Colonic mucosa (tissue), 4 donors: ENCODE measurements around the gene LMAN1. TPM values are rescaled to one million over a fixed set of nuclear protein-coding genes. Genes with fewer than 3 reads are reported as not detected.

Experiments
- DNase-seq: peaks from one replicate; pipeline ENCODE4 v3.0.0-alpha.2; 2020
- H3K27ac ChIP-seq: fragments of 200-600 bp; one replicate; pipeline ENCODE4 v1.8.0; 2021
- H3K27me3 ChIP-seq: fragments of 200-600 bp; one replicate; pipeline ENCODE4 v1.8.0; 2021
- H3K36me3 ChIP-seq: fragments of 200-600 bp; one replicate; pipeline ENCODE4 v1.8.0; 2021
- H3K4me1 ChIP-seq: fragments of 200-600 bp; one replicate; pipeline ENCODE4 v1.8.0; 2021; ENCODE audit warnings: mild to moderate bottlenecking
- H3K4me3 ChIP-seq: fragments of 200-600 bp; one replicate; pipeline ENCODE4 v1.8.0; 2021
- H3K9ac ChIP-seq, 2 donors: one replicate each; pipeline ENCODE4 v1.7.0; 2013; ENCODE audit warnings: control low read depth in 2 of 2, low read depth in 2 of 2, low read length in 2 of 2
- H3K9me3 ChIP-seq: fragments of 200-600 bp; one replicate; pipeline ENCODE4 v1.8.0; 2021
- intact Hi-C: fragments of 100-400 bp; cut with DNase I; formaldehyde crosslinking; loops from one replicate; pipeline ENCODE4 v1.14.1; 2022
- total RNA-seq, 2 donors: library from RNA; stranded (reverse); fragmentation: NEBNext Ultra II Directional in 1 of 2; extraction: Animal tissue kit (Norgen Biotek cat#: 25700) in 1 of 2; gene quantifications; one replicate each; pipeline ENCODE4 v1.2.1, GENCODE V29; 2021
- TF ChIP-seq, protein P1 (sequence below): fragments of 200-600 bp; IDR thresholded peaks from one replicate; pipeline ENCODE4 v1.8.0; 2022; ENCODE audit warnings: antibody characterized with exemption, mild to moderate bottlenecking
- donor health status: healthy.
- donor health status: DM: no; HTN: no; CAD: no.
- donor health status: DM: no; HTN: no; CAD: no.

Gene LMAN1
- total RNA-seq, 2 donors from 2014 or later: 60.2 to 67.6 TPM

DNA sequence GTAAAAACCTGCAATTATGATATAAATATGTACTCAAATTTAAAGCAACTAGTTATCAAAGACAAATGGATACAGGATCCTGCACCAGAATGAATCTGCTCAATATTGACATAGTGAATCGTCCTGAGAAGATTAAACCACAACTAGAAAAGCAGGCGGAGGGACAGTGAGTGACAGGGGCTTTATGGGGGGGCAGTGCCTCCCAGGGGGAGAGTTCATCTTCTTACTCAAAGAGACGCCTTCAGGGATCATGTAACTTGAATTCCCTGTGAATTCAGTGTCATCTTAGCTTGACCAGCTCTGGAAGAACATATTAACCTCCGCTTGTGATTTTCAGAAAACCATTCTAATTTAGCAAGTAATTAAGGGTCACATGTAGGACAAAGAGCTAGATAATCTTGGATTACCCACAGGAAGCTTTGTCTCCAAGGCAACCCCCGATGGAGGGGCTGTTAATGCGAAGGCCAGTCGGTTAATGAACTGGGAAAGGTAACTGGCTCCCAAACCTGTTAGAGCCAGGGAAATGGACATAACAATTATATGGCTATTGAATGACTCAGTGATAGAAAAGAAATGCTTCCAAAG is 17.4 kb upstream of the LMAN1 start:
- intact Hi-C loops: no loop called here
- Histone ChIP-seq H3K4me3 (no peak overlapping the region), H3K4me1 (no peaks in the 10 kb centered on the region), H3K9ac (no peak overlapping the region), H3K27ac (no peak overlapping the region), H3K9me3 (no peaks in the 10 kb centered on the region), H3K27me3 (no peaks in the 10 kb centered on the region), H3K36me3 (no peaks in the 10 kb centered on the region)
- DNase-seq: no peak
- TF ChIP-seq, protein P1, sequence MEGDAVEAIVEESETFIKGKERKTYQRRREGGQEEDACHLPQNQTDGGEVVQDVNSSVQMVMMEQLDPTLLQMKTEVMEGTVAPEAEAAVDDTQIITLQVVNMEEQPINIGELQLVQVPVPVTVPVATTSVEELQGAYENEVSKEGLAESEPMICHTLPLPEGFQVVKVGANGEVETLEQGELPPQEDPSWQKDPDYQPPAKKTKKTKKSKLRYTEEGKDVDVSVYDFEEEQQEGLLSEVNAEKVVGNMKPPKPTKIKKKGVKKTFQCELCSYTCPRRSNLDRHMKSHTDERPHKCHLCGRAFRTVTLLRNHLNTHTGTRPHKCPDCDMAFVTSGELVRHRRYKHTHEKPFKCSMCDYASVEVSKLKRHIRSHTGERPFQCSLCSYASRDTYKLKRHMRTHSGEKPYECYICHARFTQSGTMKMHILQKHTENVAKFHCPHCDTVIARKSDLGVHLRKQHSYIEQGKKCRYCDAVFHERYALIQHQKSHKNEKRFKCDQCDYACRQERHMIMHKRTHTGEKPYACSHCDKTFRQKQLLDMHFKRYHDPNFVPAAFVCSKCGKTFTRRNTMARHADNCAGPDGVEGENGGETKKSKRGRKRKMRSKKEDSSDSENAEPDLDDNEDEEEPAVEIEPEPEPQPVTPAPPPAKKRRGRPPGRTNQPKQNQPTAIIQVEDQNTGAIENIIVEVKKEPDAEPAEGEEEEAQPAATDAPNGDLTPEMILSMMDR: no peak

DNA sequence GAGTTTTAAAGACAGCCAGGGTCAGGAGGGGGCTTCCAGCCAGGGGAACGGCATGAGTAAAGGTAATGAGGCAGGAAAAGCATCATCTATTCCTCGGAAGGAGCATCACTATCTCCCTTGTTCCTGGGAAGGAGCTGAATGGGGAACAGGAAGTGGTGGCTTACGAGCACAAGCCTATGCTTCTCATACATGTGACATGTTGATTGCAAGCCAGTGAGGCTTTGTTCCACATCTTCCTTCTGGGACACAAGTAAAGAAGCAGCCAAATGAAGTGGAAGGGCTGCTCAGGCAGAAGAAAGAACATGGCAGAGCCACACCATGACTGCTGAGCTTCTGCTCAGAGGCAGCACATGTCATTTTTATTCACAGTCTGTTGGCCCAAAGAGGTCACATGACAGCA is 15.1 kb upstream of the LMAN1 start:
- H3K36me3 ChIP-seq: no peaks in the 10 kb centered on the region
- no peaks in the 10 kb centered on the region for H3K27me3 ChIP-seq
- no peaks in the 10 kb centered on the region for H3K4me1 ChIP-seq
- DNase-seq: no peak
- H3K9me3 ChIP-seq: no peaks in the 10 kb centered on the region
- intact Hi-C loops: no loop called here
- H3K9ac ChIP-seq: no peak overlapping the region
- no peak overlapping the region for H3K27ac ChIP-seq
- TF ChIP-seq, protein P1: no peak
- H3K4me3 ChIP-seq: no peak overlapping the region

DNA sequence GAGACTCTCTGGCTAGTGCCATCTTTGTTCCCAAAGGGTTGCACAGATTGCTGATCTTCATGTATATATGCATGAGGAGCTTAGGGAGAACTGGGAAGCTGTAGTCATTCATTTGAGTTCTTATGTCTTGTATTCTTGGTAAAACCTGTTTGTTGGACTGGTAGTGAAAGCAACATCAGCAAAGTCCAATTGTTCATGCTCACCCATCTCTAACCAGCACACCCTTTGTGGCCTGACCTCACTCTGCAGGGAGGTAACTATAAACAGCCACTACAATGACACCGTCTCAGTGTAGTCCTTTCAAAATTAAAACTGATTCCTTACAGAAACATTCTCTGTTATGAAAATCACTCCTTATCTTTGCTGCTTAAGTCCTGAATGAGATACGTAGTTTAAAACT is 13.9 kb upstream of the LMAN1 start:
- Histone ChIP-seq H3K36me3 (no peaks in the 10 kb centered on the region), H3K4me3 (no peak overlapping the region), H3K4me1 (no peaks in the 10 kb centered on the region), H3K9me3 (no peaks in the 10 kb centered on the region), H3K27ac (no peak overlapping the region), H3K9ac (no peak overlapping the region), H3K27me3 (no peaks in the 10 kb centered on the region)
- TF ChIP-seq, protein P1: no peak
- intact Hi-C loops: no loop called here
- DNase-seq: no peak

DNA sequence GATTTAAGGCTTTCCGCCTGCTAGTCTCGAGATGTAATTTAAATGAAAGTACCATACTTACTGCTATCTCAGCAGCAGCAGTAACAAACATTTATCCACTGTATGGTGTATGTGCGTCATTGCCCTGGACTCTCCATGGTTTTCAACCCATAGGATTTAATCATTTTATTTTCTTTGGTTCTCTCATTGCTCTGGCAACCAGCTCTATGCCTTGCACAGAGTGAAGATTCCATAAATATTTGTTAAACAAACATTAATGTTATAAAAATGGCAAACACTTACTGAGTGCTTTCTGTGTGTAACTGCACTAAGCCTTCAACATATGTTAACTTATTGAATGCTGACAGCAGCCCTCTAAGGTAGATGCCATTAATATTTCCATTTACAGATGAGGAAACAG is 1.3 kb upstream of the LMAN1 start:
- H3K27ac ChIP-seq: no peak overlapping the region
- TF ChIP-seq, protein P1: no peak
- H3K4me1 ChIP-seq: no peaks in the 10 kb centered on the region
- DNase-seq: no peak
- no peak overlapping the region for H3K4me3 ChIP-seq
- no peak overlapping the region for H3K9ac ChIP-seq
- H3K9me3 ChIP-seq: no peaks in the 10 kb centered on the region
- no peaks in the 10 kb centered on the region for H3K36me3 ChIP-seq
- H3K27me3 ChIP-seq: no peaks in the 10 kb centered on the region
- intact Hi-C loops: no loop called here

DNA sequence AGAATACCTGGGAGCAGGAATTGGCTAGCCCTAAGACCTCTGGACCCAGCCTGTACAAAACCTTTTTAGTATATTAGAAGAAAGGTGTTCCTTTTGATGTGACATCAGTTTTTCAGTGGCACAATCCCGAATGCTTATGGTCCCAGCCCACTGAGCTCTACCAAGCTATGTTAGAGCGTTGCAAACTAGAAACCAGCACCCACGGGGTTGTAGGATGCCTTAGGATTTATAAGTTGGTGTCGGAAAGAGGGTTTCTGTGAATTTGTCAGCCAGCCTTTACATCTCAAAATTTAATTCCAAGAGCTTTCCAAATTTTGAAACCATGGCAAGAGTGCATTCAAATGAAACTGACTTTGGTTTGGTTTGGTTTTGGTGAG is 499 bp upstream of the LMAN1 start:
- H3K4me3 ChIP-seq: peak overlapping the region; percentile 78
- intact Hi-C loops: no loop called here
- no peaks in the 10 kb centered on the region for H3K9me3 ChIP-seq
- TF ChIP-seq, protein P1: no peak
- DNase-seq: no peak
- H3K36me3 ChIP-seq: no peaks in the 10 kb centered on the region
- H3K9ac ChIP-seq: peak overlapping the region in 1 of 2 donors; percentile 58
- H3K4me1 ChIP-seq: no peaks in the 10 kb centered on the region
- peak overlapping the region; percentile 31 for H3K27ac ChIP-seq
- H3K27me3 ChIP-seq: no peaks in the 10 kb centered on the region

DNA sequence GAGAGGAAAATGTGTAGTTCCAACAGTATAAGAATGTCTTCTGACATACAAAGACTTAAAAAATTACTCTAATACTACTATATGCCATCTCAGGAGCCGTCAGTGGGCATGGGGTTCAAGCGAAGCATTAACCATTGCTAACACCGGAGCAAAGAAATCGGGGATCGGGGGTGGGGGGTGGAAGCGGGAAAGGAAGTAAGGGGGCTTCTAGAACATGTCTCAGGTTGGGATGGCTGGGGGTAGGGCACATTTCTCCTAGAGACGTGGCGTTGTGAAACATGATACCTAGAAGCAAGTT is 702 bp downstream of the LMAN1 start:
- peak overlapping the region; percentile 70 for H3K27ac ChIP-seq
- no peaks in the 10 kb centered on the region for H3K27me3 ChIP-seq
- TF ChIP-seq, protein P1: no peak
- no peaks in the 10 kb centered on the region for H3K9me3 ChIP-seq
- intact Hi-C loops: no loop called here
- H3K9ac ChIP-seq: peak overlapping the region; percentile 95
- peak overlapping the region; percentile 78 for H3K4me3 ChIP-seq
- no peak for DNase-seq
- no peaks in the 10 kb centered on the region for H3K4me1 ChIP-seq
- H3K36me3 ChIP-seq: no peaks in the 10 kb centered on the region
